CD4-positive, alpha-beta memory T cell (primary cell): ENCODE data around the gene SFT2D2. TPM values are rescaled to one million over a fixed set of nuclear protein-coding genes. Genes with fewer than 3 reads are reported as not detected.

ENCODE experiments used
- CTCF ChIA-PET: fragments of 350-600 bp; sonication (Branson Sonifier 250); formaldehyde crosslinking; loops from one replicate; lab custom pipeline; 2021; ENCODE audit warnings: inconsistent platforms; ENCODE audit not compliant: partially characterized antibody; lab: Charles Lee
- POLR2A ChIA-PET: fragments of 350-600 bp; sonication (Branson Sonifier 250); formaldehyde crosslinking; loops from one replicate; lab custom pipeline; 2021; ENCODE audit not compliant: partially characterized antibody; lab: Charles Lee
- DNase-seq, 5 donors: peaks; one replicate each; pipeline versions ENCODE4 v3.0.0 to v3.0.0-alpha.2; 2020 to 2022; ENCODE audit warnings: mixed read lengths in 1 of 5
- H3K27ac ChIP-seq: one replicate; pipeline ENCODE4 v1.7.0; 2013; ENCODE audit warnings: low read depth, low read length
- H3K27me3 ChIP-seq: 2 replicates; pipeline ENCODE4 v1.7.0; 2013; ENCODE audit warnings: mild to moderate bottlenecking, low read length, moderate library complexity; ENCODE audit not compliant: insufficient read depth
- H3K36me3 ChIP-seq: 2 replicates; pipeline ENCODE4 v1.7.0; 2013; ENCODE audit warnings: mild to moderate bottlenecking, low read length, moderate library complexity; ENCODE audit not compliant: insufficient read depth
- H3K4me1 ChIP-seq: 2 replicates; pipeline ENCODE4 v1.7.0; 2013; ENCODE audit warnings: mild to moderate bottlenecking, low read length, moderate library complexity; ENCODE audit not compliant: insufficient read depth
- H3K4me3 ChIP-seq, 2 donors: one replicate each; pipeline ENCODE4 v1.7.0; 2013; ENCODE audit warnings: low read length in 2 of 2, mild to moderate bottlenecking in 1 of 2
- H3K9me3 ChIP-seq, 2 donors: one replicate each; pipeline ENCODE4 v1.7.0; 2013; ENCODE audit warnings: low read length in 2 of 2, control low read depth in 1 of 2; ENCODE audit not compliant: control insufficient read depth in 1 of 2
- H3K27ac Mint-ChIP-seq, 7 donors: one replicate each; pipeline ENCODE4 v1.8.0; 2020 to 2021; ENCODE audit warnings: mixed read lengths in 7 of 7, mild to moderate bottlenecking in 6 of 7, inconsistent platforms in 3 of 7, moderate library complexity in 3 of 7
- H3K27me3 Mint-ChIP-seq, 2 donors: one replicate each; pipeline ENCODE4 v1.8.0; 2020 to 2021; ENCODE audit warnings: mixed read lengths in 2 of 2
- H3K36me3 Mint-ChIP-seq, 2 donors: one replicate each; pipeline ENCODE4 v1.8.0; 2020 to 2021; ENCODE audit warnings: mixed read lengths in 2 of 2, inconsistent platforms in 1 of 2, mild to moderate bottlenecking in 1 of 2
- H3K4me1 Mint-ChIP-seq, 4 donors: one replicate each; pipeline ENCODE4 v1.8.0; 2020 to 2021; ENCODE audit warnings: mixed read lengths in 4 of 4, mild to moderate bottlenecking in 1 of 4
- H3K4me3 Mint-ChIP-seq, 8 donors: one replicate each; pipeline ENCODE4 v1.8.0; 2020 to 2021; ENCODE audit warnings: mixed read lengths in 8 of 8, mild to moderate bottlenecking in 7 of 8, moderate library complexity in 6 of 8, inconsistent platforms in 3 of 8
- H3K9me3 Mint-ChIP-seq, 8 donors: one replicate each; pipeline ENCODE4 v1.8.0; 2020 to 2021; ENCODE audit warnings: mixed read lengths in 8 of 8, mild to moderate bottlenecking in 5 of 8, inconsistent platforms in 3 of 8, moderate library complexity in 1 of 8
- intact Hi-C: fragments of 100-400 bp; cut with micrococcal nuclease; formaldehyde crosslinking; loops from one replicate; pipeline ENCODE4 v1.15.1; 2023
- polyA plus RNA-seq, 2 donors: library from polyadenylated mRNA; unstranded; fragments of 300-500 nt; fragmentation: Illumina TruSeq; gene quantifications; one replicate each; pipeline ENCODE4 v1.2.3, GENCODE V29; 2021
- total RNA-seq, 2 experiments: library from RNA; stranded (reverse); gene quantifications; one replicate each; pipeline ENCODE4 v1.2.3, GENCODE V29; 2021

SFT2D2 gene
- total and polyA plus RNA-seq, 4 experiments from 2014 or later: 13.6 to 63.2 (median 51.3) TPM

DNA sequence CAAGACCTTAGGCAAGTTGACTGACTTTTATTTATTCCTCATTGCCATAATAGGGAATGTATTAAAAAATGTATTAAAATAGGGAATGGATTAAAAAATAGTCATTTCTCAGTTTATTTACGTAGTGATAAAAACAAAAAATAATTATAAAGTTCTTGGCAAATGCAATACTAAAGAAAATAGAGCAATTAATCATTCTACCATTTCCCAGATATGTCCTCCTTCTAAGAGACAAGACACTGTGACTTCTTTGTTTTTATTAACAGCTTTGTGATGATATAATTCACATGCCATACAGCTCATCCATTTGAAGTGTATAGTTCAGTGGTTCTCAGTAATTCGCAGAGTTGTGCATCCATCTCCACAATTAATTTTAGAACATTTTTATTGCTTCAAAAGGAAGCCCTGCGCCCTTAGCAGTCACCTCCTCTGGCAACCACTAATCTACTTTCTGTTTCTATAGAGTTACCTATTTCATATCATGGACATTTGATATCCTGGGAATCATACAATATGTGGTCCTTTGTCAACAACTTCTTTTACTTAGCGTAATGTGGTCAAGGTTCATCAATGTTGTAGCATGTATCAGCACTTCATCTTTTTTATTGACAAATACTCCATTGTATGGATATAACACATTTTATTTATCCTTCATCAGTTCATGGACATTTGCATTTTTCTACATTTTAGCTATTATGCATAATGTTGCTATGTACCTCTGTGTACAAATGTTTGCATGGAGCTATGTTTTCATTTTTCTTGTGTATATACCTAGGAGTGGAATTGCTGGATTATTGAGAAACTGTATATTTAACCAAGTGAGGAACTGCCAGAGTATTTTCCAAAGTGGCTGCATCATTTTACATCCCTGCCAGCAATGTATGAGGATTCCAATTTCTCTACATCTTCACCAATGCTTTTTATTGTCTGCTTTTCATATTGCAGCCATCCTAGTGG lies 60.4 kb downstream of the SFT2D2 start:
- Histone ChIP-seq H3K27me3 (no peaks in the 10 kb centered on the region), H3K4me3 (no peak overlapping the region), H3K9me3 (no peaks in the 10 kb centered on the region), H3K27ac (no peak overlapping the region), H3K36me3 (no peaks in the 10 kb centered on the region), H3K4me1 (peaks cover 8% of the 10 kb centered on the region)
- ChIA-PET POLR2A (no interaction called here), CTCF (interaction anchor here (1.3 kb wide), 1 partner anchor 56 kb away, joined by 4 read pairs; no protein-coding TSS in a partner anchor)
- no peak for DNase-seq
- intact Hi-C loops: no loop called here
- Mint-ChIP-seq H3K27me3 (no peaks in the 10 kb centered on the region), H3K27ac (no peak overlapping the region), H3K4me3 (no peak overlapping the region), H3K36me3 (peaks cover 3 to 10% of the 10 kb centered on the region in 2 donors), H3K9me3 (peaks cover 0 to 3% (median 0%) of the 10 kb centered on the region in 8 donors), H3K4me1 (peaks cover 11 to 23% (median 14%) of the 10 kb centered on the region in 4 donors)

DNA sequence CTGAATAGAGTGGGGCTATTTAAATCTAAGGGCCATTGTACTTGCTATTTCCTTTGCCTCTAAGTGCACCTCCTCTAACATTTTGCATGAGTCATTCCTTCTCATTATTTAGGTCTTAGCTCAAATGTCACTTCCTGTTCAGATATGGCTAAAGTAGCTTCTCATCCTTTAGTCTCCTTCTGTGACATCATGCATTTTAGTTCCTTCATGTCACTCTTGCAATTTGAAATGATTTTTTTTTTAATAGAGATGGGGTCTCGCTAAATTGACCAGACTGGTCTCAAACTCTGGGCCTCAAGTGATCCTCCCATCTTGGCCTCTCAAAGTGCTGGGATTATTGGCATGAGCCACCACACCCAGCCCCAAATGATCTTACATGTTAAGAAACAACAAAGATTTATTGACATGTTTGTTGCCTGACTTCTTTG lies 61.4 kb downstream of the SFT2D2 start:
- peaks cover 11 to 23% (median 14%) of the 10 kb centered on the region in 4 donors for H3K4me1 Mint-ChIP-seq
- POLR2A ChIA-PET: interaction anchor here (0.7 kb wide), 1 partner anchor 15 kb away, joined by 3 read pairs; no protein-coding TSS in a partner anchor
- Histone ChIP-seq H3K4me3 (no peak overlapping the region), H3K9me3 (no peaks in the 10 kb centered on the region), H3K27ac (no peak overlapping the region), H3K36me3 (no peaks in the 10 kb centered on the region), H3K27me3 (no peaks in the 10 kb centered on the region), H3K4me1 (peaks cover 8% of the 10 kb centered on the region)
- CTCF ChIA-PET: interaction anchor here (1.3 kb wide), 1 partner anchor 55 kb away, joined by 4 read pairs; no protein-coding TSS in a partner anchor
- no peak overlapping the region for H3K4me3 Mint-ChIP-seq
- no peaks in the 10 kb centered on the region for H3K9me3 Mint-ChIP-seq
- peaks cover 0 to 8% of the 10 kb centered on the region in 2 donors for H3K36me3 Mint-ChIP-seq
- no peaks in the 10 kb centered on the region for H3K27me3 Mint-ChIP-seq
- no peak overlapping the region for H3K27ac Mint-ChIP-seq
- no peak for DNase-seq
- intact Hi-C loops: no loop called here

- Mint-ChIP-seq H3K36me3 (peaks cover 6 to 15% of the 10 kb centered on the region in 2 donors), H3K27me3 (no peaks in the 10 kb centered on the region), H3K9me3 (no peaks in the 10 kb centered on the region), H3K27ac (no peak overlapping the region), H3K4me3 (no peak overlapping the region), H3K4me1 (peaks cover 11 to 23% (median 14%) of the 10 kb centered on the region in 4 donors)
- peaks cover 8% of the 10 kb centered on the region for H3K4me1 ChIP-seq
- CTCF ChIA-PET: no interaction called here
- H3K27me3 ChIP-seq: no peaks in the 10 kb centered on the region
- no peak overlapping the region for H3K27ac ChIP-seq
- POLR2A ChIA-PET: no interaction called here
- no peak overlapping the region for H3K4me3 ChIP-seq
- H3K9me3 ChIP-seq: no peaks in the 10 kb centered on the region
- no peaks in the 10 kb centered on the region for H3K36me3 ChIP-seq
- DNase-seq: no peak
- intact Hi-C loops: no loop called here
Measured at GRCh38 chr1:168288311-168289052, 62.7 kb downstream of the SFT2D2 start.

DNA sequence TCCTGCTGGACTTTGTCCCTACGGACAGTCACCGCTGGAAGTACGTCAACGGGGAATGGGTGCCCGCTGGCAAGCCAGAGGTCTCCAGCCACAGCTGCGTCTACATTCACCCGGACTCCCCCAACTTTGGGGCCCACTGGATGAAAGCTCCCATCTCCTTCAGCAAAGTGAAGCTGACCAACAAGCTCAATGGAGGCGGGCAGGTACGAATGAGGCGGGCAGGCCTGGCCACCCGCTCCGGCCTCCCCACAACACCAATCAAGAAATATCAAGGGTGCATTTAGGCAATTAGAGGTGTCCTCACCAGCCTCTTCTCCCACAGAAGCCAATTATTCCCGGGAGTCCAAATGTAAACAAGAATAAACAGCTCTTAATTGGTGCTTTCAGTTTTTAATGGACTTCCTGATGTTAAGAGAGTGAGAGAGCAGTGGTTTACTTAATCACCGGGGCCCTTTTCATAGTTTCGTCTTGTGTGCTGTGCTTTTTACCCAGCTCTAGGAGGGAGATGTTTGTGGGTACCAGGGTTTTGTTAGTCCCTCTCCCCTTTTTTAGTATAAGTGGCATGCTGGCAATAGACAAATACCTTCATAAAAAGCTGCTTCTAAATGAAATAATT lies 65.5 kb downstream of the SFT2D2 start:
- Mint-ChIP-seq H3K9me3 (no peaks in the 10 kb centered on the region), H3K27ac (no peak overlapping the region), H3K4me1 (peaks cover 0 to 7% (median 6%) of the 10 kb centered on the region in 4 donors), H3K27me3 (no peaks in the 10 kb centered on the region), H3K36me3 (peaks cover 6 to 21% of the 10 kb centered on the region in 2 donors), H3K4me3 (no peak overlapping the region)
- Histone ChIP-seq H3K4me3 (no peak overlapping the region), H3K27ac (no peak overlapping the region), H3K36me3 (no peaks in the 10 kb centered on the region), H3K4me1 (no peaks in the 10 kb centered on the region), H3K27me3 (no peaks in the 10 kb centered on the region), H3K9me3 (no peaks in the 10 kb centered on the region)
- no peak for DNase-seq
- intact Hi-C loops: no loop called here
- CTCF ChIA-PET: no interaction called here
- POLR2A ChIA-PET: no interaction called here

DNA sequence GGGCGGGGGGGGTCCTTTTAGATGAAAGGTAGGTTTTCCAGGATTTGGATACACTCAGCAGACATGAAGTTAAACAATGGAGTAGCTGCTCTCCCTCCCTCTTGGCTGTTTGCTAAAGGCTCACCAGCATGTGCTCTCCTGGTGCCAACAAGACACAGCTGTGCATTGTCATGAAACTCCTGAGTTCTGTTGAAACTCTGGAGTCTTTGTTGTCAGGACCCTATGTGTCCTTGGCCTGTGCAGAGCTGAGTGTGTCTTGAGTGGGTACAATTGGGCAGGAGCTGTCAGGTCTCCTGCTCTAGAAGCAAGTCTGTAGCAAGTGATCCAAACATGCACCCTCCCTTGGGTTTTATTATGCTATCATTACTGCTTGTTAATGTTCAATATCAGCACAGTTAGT lies 67.6 kb downstream of the SFT2D2 start:
- Mint-ChIP-seq H3K4me1 (no peaks in the 10 kb centered on the region), H3K27ac (peak overlapping the region in 1 of 7 donors; percentile 74), H3K4me3 (no peak overlapping the region), H3K27me3 (no peaks in the 10 kb centered on the region), H3K9me3 (no peaks in the 10 kb centered on the region), H3K36me3 (peaks cover 6 to 27% of the 10 kb centered on the region in 2 donors)
- POLR2A ChIA-PET: no interaction called here
- Histone ChIP-seq H3K9me3 (no peaks in the 10 kb centered on the region), H3K36me3 (no peaks in the 10 kb centered on the region), H3K27ac (no peak overlapping the region), H3K4me3 (no peak overlapping the region), H3K27me3 (no peaks in the 10 kb centered on the region), H3K4me1 (no peaks in the 10 kb centered on the region)
- CTCF ChIA-PET: interaction anchor here (0.7 kb wide), 1 partner anchor 1055 kb away, joined by 3 read pairs; no protein-coding TSS in a partner anchor
- DNase-seq: no peak
- intact Hi-C loops: no loop called here

GRCh38 chr1:168295411-168296114 lies 69.8 kb downstream of the SFT2D2 start:
- ChIA-PET CTCF (no interaction called here), POLR2A (no interaction called here)
- Histone ChIP-seq H3K27me3 (no peaks in the 10 kb centered on the region), H3K27ac (no peak overlapping the region), H3K4me1 (no peaks in the 10 kb centered on the region), H3K9me3 (no peaks in the 10 kb centered on the region), H3K36me3 (no peaks in the 10 kb centered on the region), H3K4me3 (no peak overlapping the region)
- intact Hi-C loops: no loop called here
- no peak for DNase-seq
- Mint-ChIP-seq H3K4me3 (no peak overlapping the region), H3K4me1 (no peaks in the 10 kb centered on the region), H3K9me3 (no peaks in the 10 kb centered on the region), H3K27me3 (no peaks in the 10 kb centered on the region), H3K27ac (peak overlapping the region in 1 of 7 donors; percentile 41), H3K36me3 (peaks cover 7 to 28% of the 10 kb centered on the region in 2 donors)
